CD4-positive, alpha-beta T cell treated with Interleukin-21 for 1 hour (primary cell): ENCODE data around the gene OLA1.

Experiments used
- DNase-seq: peaks from one replicate; pipeline ENCODE4 v3.0.0-alpha.2; 2020

OLA1 gene

GRCh38 chr2:174058456-174058855 is 189.9 kb downstream of the OLA1 start:
- no peak for DNase-seq

- DNase-seq, result no peak
Measured at GRCh38 chr2:174058026-174058425, 190.3 kb downstream of the OLA1 start.

GRCh38 chr2:174054926-174055325 is 193.4 kb downstream of the OLA1 start:
- no peak for DNase-seq

GRCh38 chr2:174053355-174054151 is 194.8 kb downstream of the OLA1 start:
- no peak for DNase-seq

- no peak for DNase-seq
Measured at GRCh38 chr2:174052584-174052976, 195.8 kb downstream of the OLA1 start.

- no peak for DNase-seq
Measured at GRCh38 chr2:174051741-174052583, 196.4 kb downstream of the OLA1 start.

GRCh38 chr2:174051068-174051467 is 197.3 kb downstream of the OLA1 start:
- no peak for DNase-seq

- no peak for DNase-seq
Measured at GRCh38 chr2:174049895-174050294, 198.4 kb downstream of the OLA1 start.

GRCh38 chr2:174048243-174048642 is 200.1 kb downstream of the OLA1 start:
- no peak for DNase-seq

- DNase-seq, result no peak
Measured at GRCh38 chr2:174047746-174048145, 200.6 kb downstream of the OLA1 start.

- DNase-seq, result no peak
Measured at GRCh38 chr2:174046172-174046571, 202.2 kb downstream of the OLA1 start.

- DNase-seq, result no peak
Measured at GRCh38 chr2:174044556-174044955, 203.8 kb downstream of the OLA1 start.

GRCh38 chr2:174040417-174040701 is 208.0 kb downstream of the OLA1 start:
- no peak for DNase-seq

GRCh38 chr2:174039551-174040416 is 208.5 kb downstream of the OLA1 start:
- DNase-seq, result peak; percentile 86

GRCh38 chr2:174038462-174038861 is 209.9 kb downstream of the OLA1 start:
- no peak for DNase-seq

GRCh38 chr2:174036825-174037224 is 211.5 kb downstream of the OLA1 start:
- DNase-seq, result no peak

GRCh38 chr2:174035981-174036742 is 212.2 kb downstream of the OLA1 start:
- DNase-seq, result no peak

GRCh38 chr2:174035117-174035635 is 213.2 kb downstream of the OLA1 start:
- no peak for DNase-seq

GRCh38 chr2:174033163-174033550 is 215.2 kb downstream of the OLA1 start:
- DNase-seq, result no peak

- no peak for DNase-seq
Measured at GRCh38 chr2:174031226-174031625, 217.1 kb downstream of the OLA1 start.

- DNase-seq, result no peak
Measured at GRCh38 chr2:174028935-174029334, 219.4 kb downstream of the OLA1 start.

- no peak for DNase-seq
Measured at GRCh38 chr2:174027956-174028355, 220.4 kb downstream of the OLA1 start.
